ENCODE data around the gene MACROD2. TPM values are rescaled to one million over a fixed set of nuclear protein-coding genes. Genes with fewer than 3 reads are reported as not detected.

The MACROD2 gene
- total and polyA plus RNA-seq, 2 experiments from 2014 or later, result 2.8 to 4.3 TPM

GRCh38 chr20:15628851-15629353 lies 1633.6 kb downstream of the MACROD2 start:
- H3K4me3 ChIP-seq, result no peak overlapping the region
- ATAC-seq (no peak), DNase-seq (ENCODE audit: low spot score) (no peak)
- no peaks in the 10 kb centered on the region; the same call in 1 of the 2 replicates for H3K9me2 ChIP-seq (ENCODE audit: insufficient read depth)
- H3K27me3 Mint-ChIP-seq (ENCODE audit: insufficient read depth, low read depth, poor library complexity), result peaks cover 2% of the 10 kb centered on the region
- TF ChIP-seq CTCF (conservative IDR thresholded peaks at IDR 0.05; ENCODE audit: low read depth in 2 of 2) (no peak), POLR2AphosphoS5 (IDR thresholded peaks at IDR 0.05; ENCODE audit: low read depth) (no peak), JUNB (IDR thresholded peaks at IDR 0.05; ENCODE audit: unreplicated experiment) (no peak), NANOG (IDR thresholded peaks at IDR 0.05; ENCODE audit: borderline replicate concordance) (no peak), ZNF462 (CRISPR knock-in tag; IDR thresholded peaks at IDR 0.05) (no peak), STAT1 (IDR thresholded peaks at IDR 0.05; ENCODE audit: unreplicated experiment) (no peak), ZNF331 (CRISPR knock-in tag; IDR thresholded peaks at IDR 0.05; ENCODE audit: low read depth) (no peak), EZH2phosphoT487 (IDR thresholded peaks at IDR 0.05; ENCODE audit: unreplicated experiment) (no peak), CREB1 (CRISPR knock-in tag; IDR thresholded peaks at IDR 0.05; ENCODE audit: low read depth) (no peak), ZNF114 (CRISPR knock-in tag; IDR thresholded peaks at IDR 0.05) (no peak), ETS1 (IDR thresholded peaks at IDR 0.05) (no peak), REST (IDR thresholded peaks at IDR 0.05; ENCODE audit: unreplicated experiment) (no peak), EZH2 (IDR thresholded peaks at IDR 0.05; ENCODE audit: low read depth, unreplicated experiment) (no peak)
- H3K4me1 ChIP-seq (ENCODE audit: insufficient read depth), result peaks cover 21% of the 10 kb centered on the region
- no peaks in the 10 kb centered on the region for H3K79me2 ChIP-seq (replicated peaks; ENCODE audit: insufficient read depth)
- H3K36me3 Mint-ChIP-seq (ENCODE audit: low read depth), result no peaks in the 10 kb centered on the region; the same call in 1 of the 3 replicates
- H3K27me3 ChIP-seq (ENCODE audit: insufficient read depth), result no peaks in the 10 kb centered on the region
- no peak overlapping the region for H3K27ac Mint-ChIP-seq
- H3K9me3 Mint-ChIP-seq, result no peaks in the 10 kb centered on the region
- no peak overlapping the region for H2AFZ ChIP-seq
- no peaks in the 10 kb centered on the region for H4K20me1 ChIP-seq (replicated peaks; ENCODE audit: insufficient read depth)
- no peaks in the 10 kb centered on the region for H3F3A ChIP-seq (replicated peaks; ENCODE audit: low read depth)
- H3K4me2 ChIP-seq, result no peak overlapping the region
- H3K36me3 ChIP-seq (ENCODE audit: insufficient read depth), result no peaks in the 10 kb centered on the region
- no peak overlapping the region for H3K27ac ChIP-seq (ENCODE audit: low read depth)
- no peak overlapping the region for H3K4me3 Mint-ChIP-seq
- H3K4me1 Mint-ChIP-seq, result peaks cover 45% of the 10 kb centered on the region

All from GM23338 (cell line).